LoVo (cell line): ENCODE results near the gene CD14.
A peak's percentile ranks its signal among the peaks of the same experiment; 100 is the strongest.
"Not testable (repeated sequence)": the region's sequence is repeated elsewhere in the genome, so short reads cannot be mapped to it uniquely, and the experiment has no call there.

Experiments used
- DNase-seq: peaks from one replicate; pipeline ENCODE4 v3.0.0-alpha.2; 2016; ENCODE audit warnings: low spot score

The CD14 gene

GRCh38 chr5:140635291-140636257 lies 2.6 kb upstream of the CD14 start:
- DNase-seq: no peak

GRCh38 chr5:140634103-140634502 lies 1.1 kb upstream of the CD14 start:
- no peak for DNase-seq

- DNase-seq: no peak
Observed at GRCh38 chr5:140633501-140633900, 526 bp upstream of the CD14 start.

- no peak for DNase-seq
Observed at GRCh38 chr5:140632366-140633020, 482 bp downstream of the CD14 start.

- DNase-seq: no peak
Observed at GRCh38 chr5:140631831-140632365, 1.1 kb downstream of the CD14 start.

- DNase-seq: no peak
Observed at GRCh38 chr5:140631036-140631417, 1.9 kb downstream of the CD14 start.

GRCh38 chr5:140630292-140631035 lies 2.5 kb downstream of the CD14 start:
- no peak for DNase-seq

- DNase-seq: no peak
Observed at GRCh38 chr5:140628711-140629110, 4.3 kb downstream of the CD14 start.

GRCh38 chr5:140627972-140628371 lies 5.0 kb downstream of the CD14 start:
- no peak for DNase-seq

- DNase-seq: not testable (repeated sequence)
Observed at GRCh38 chr5:140624886-140625285, 8.1 kb downstream of the CD14 start.

GRCh38 chr5:140623061-140623460 lies 9.9 kb downstream of the CD14 start:
- DNase-seq: not testable (repeated sequence)

GRCh38 chr5:140622301-140622700 lies 10.7 kb downstream of the CD14 start:
- no peak for DNase-seq

- DNase-seq: no peak
Observed at GRCh38 chr5:140611020-140611521, 21.9 kb downstream of the CD14 start.

GRCh38 chr5:140609126-140609525 lies 23.8 kb downstream of the CD14 start:
- peak; percentile 49 for DNase-seq

- DNase-seq: no peak
Observed at GRCh38 chr5:140608722-140609121, 24.3 kb downstream of the CD14 start.

- DNase-seq: peak; percentile 43
Observed at GRCh38 chr5:140607031-140607430, 25.9 kb downstream of the CD14 start.

- no peak for DNase-seq
Observed at GRCh38 chr5:140605879-140606278, 27.1 kb downstream of the CD14 start.

GRCh38 chr5:140603734-140604133 lies 29.2 kb downstream of the CD14 start:
- DNase-seq: no peak

GRCh38 chr5:140603446-140603698 lies 29.6 kb downstream of the CD14 start:
- not testable (repeated sequence) for DNase-seq

- DNase-seq: no peak
Observed at GRCh38 chr5:140602147-140602546, 30.8 kb downstream of the CD14 start.

GRCh38 chr5:140600096-140600495 lies 32.9 kb downstream of the CD14 start:
- DNase-seq: no peak

GRCh38 chr5:140598836-140599235 lies 34.1 kb downstream of the CD14 start:
- no peak for DNase-seq
